HUES48 (cell line): ENCODE data around the gene KCNIP3.

ENCODE experiments used
- H3K27ac ChIP-seq: one replicate; pipeline ENCODE4 v1.7.0; 2013; ENCODE audit warnings: low read depth, low read length, inconsistent platforms
- H3K27me3 ChIP-seq: 2 replicates; pipeline ENCODE4 v1.6.1; 2013; ENCODE audit warnings: mild to moderate bottlenecking, low read length; ENCODE audit not compliant: control insufficient read depth, insufficient read depth
- H3K36me3 ChIP-seq: 2 replicates; pipeline ENCODE4 v1.6.1; 2013; ENCODE audit warnings: low read length; ENCODE audit not compliant: control insufficient read depth, insufficient read depth
- H3K4me1 ChIP-seq: 2 replicates; pipeline ENCODE4 v1.6.1; 2013; ENCODE audit warnings: mild to moderate bottlenecking, low read length; ENCODE audit not compliant: control insufficient read depth, insufficient read depth
- H3K4me3 ChIP-seq: 2 replicates; pipeline ENCODE4 v1.5.1; 2013; ENCODE audit warnings: mild to moderate bottlenecking, low read depth, low read length
- H3K9ac ChIP-seq: 2 replicates; pipeline ENCODE4 v1.6.1; 2013; ENCODE audit warnings: mild to moderate bottlenecking, low read depth, low read length, moderate library complexity
- H3K9me3 ChIP-seq: 2 replicates; pipeline ENCODE4 v1.6.1; 2013; ENCODE audit warnings: low read length; ENCODE audit not compliant: control insufficient read depth, insufficient read depth

The KCNIP3 gene

GRCh38 chr2:95361216-95361980, 64.3 kb downstream of the KCNIP3 start:
- H3K27me3 ChIP-seq, result no peaks in the 10 kb centered on the region
- no peaks in the 10 kb centered on the region for H3K4me1 ChIP-seq
- H3K9me3 ChIP-seq, result no peaks in the 10 kb centered on the region; the same call in 1 of the 2 replicates
- no peak overlapping the region for H3K27ac ChIP-seq
- H3K4me3 ChIP-seq, result no peak overlapping the region
- no peaks in the 10 kb centered on the region for H3K36me3 ChIP-seq
- H3K9ac ChIP-seq, result no peak overlapping the region

GRCh38 chr2:95362486-95362885, 65.3 kb downstream of the KCNIP3 start:
- Histone ChIP-seq H3K27me3 (no peaks in the 10 kb centered on the region), H3K9ac (no peak overlapping the region), H3K4me1 (no peaks in the 10 kb centered on the region), H3K4me3 (no peak overlapping the region), H3K27ac (no peak overlapping the region), H3K9me3 (no peaks in the 10 kb centered on the region; the same call in 1 of the 2 replicates), H3K36me3 (no peaks in the 10 kb centered on the region)

GRCh38 chr2:95366514-95366913, 69.4 kb downstream of the KCNIP3 start:
- Histone ChIP-seq H3K4me3 (no peak overlapping the region), H3K36me3 (no peaks in the 10 kb centered on the region), H3K4me1 (no peaks in the 10 kb centered on the region), H3K27ac (no peak overlapping the region), H3K9me3 (no peaks in the 10 kb centered on the region), H3K9ac (no peak overlapping the region), H3K27me3 (no peaks in the 10 kb centered on the region)

GRCh38 chr2:95372216-95372829, 75.2 kb downstream of the KCNIP3 start:
- no peaks in the 10 kb centered on the region for H3K9me3 ChIP-seq
- H3K4me3 ChIP-seq, result no peak overlapping the region
- H3K27ac ChIP-seq, result no peak overlapping the region
- H3K27me3 ChIP-seq, result no peaks in the 10 kb centered on the region
- no peaks in the 10 kb centered on the region for H3K36me3 ChIP-seq
- peaks cover 2% of the 10 kb centered on the region; the same call in 1 of the 2 replicates for H3K4me1 ChIP-seq
- no peak overlapping the region for H3K9ac ChIP-seq

- no peaks in the 10 kb centered on the region for H3K9me3 ChIP-seq
- H3K36me3 ChIP-seq, result no peaks in the 10 kb centered on the region
- H3K4me3 ChIP-seq, result no peak overlapping the region
- no peaks in the 10 kb centered on the region for H3K27me3 ChIP-seq
- H3K9ac ChIP-seq, result no peak overlapping the region
- no peak overlapping the region for H3K27ac ChIP-seq
- peaks cover 2% of the 10 kb centered on the region; the same call in 1 of the 2 replicates for H3K4me1 ChIP-seq
Measured at GRCh38 chr2:95372845-95373244, 75.7 kb downstream of the KCNIP3 start.

- Histone ChIP-seq H3K9ac (no peak overlapping the region), H3K36me3 (no peaks in the 10 kb centered on the region), H3K9me3 (no peaks in the 10 kb centered on the region), H3K27ac (no peak overlapping the region), H3K4me3 (no peak overlapping the region), H3K4me1 (peaks cover 2% of the 10 kb centered on the region; the same call in 1 of the 2 replicates), H3K27me3 (no peaks in the 10 kb centered on the region)
Measured at GRCh38 chr2:95374029-95374428, 76.9 kb downstream of the KCNIP3 start.

GRCh38 chr2:95374451-95374920, 77.3 kb downstream of the KCNIP3 start:
- Histone ChIP-seq H3K36me3 (no peaks in the 10 kb centered on the region), H3K9ac (no peak overlapping the region), H3K27ac (no peak overlapping the region), H3K9me3 (no peaks in the 10 kb centered on the region), H3K4me1 (peaks cover 2% of the 10 kb centered on the region; the same call in 1 of the 2 replicates), H3K4me3 (no peak overlapping the region), H3K27me3 (no peaks in the 10 kb centered on the region)

- H3K36me3 ChIP-seq, result no peaks in the 10 kb centered on the region
- H3K9me3 ChIP-seq, result no peaks in the 10 kb centered on the region
- H3K27ac ChIP-seq, result no peak overlapping the region
- no peak overlapping the region for H3K4me3 ChIP-seq
- no peak overlapping the region for H3K9ac ChIP-seq
- peaks cover 6% of the 10 kb centered on the region for H3K4me1 ChIP-seq
- no peaks in the 10 kb centered on the region for H3K27me3 ChIP-seq
Measured at GRCh38 chr2:95374921-95375471, 77.8 kb downstream of the KCNIP3 start.

- no peaks in the 10 kb centered on the region for H3K36me3 ChIP-seq
- H3K4me1 ChIP-seq, result peaks cover 6% of the 10 kb centered on the region
- H3K4me3 ChIP-seq, result no peak overlapping the region
Measured at GRCh38 chr2:95375532-95376150, 78.5 kb downstream of the KCNIP3 start.

GRCh38 chr2:95376311-95377215, 79.4 kb downstream of the KCNIP3 start:
- Histone ChIP-seq H3K9me3 (no peaks in the 10 kb centered on the region), H3K36me3 (no peaks in the 10 kb centered on the region), H3K9ac (no peak overlapping the region), H3K4me1 (peaks cover 6% of the 10 kb centered on the region), H3K4me3 (no peak overlapping the region), H3K27me3 (no peaks in the 10 kb centered on the region), H3K27ac (no peak overlapping the region)

More at GRCh38 chr2:95375532-95376150, 78.5 kb downstream of the KCNIP3 start:
- Histone ChIP-seq H3K27me3 (no peaks in the 10 kb centered on the region), H3K9me3 (no peaks in the 10 kb centered on the region), H3K9ac (no peak overlapping the region), H3K27ac (no peak overlapping the region)
